GM12865 (cell line): ENCODE data around the gene IL32.
"Not testable (repeated sequence)": the region's sequence is repeated elsewhere in the genome, so short reads cannot be mapped to it uniquely, and the experiment has no call there.

Experiments
- DNase-seq: peaks from one replicate; pipeline ENCODE4 v3.0.0; 2010; ENCODE audit warnings: low read depth
- H3K4me3 ChIP-seq: 2 replicates; pipeline ENCODE4 v1.5.1; 2011; ENCODE audit warnings: mild to moderate bottlenecking, low read depth, low read length, control low read depth
- TF ChIP-seq, protein P1 (sequence below): IDR thresholded peaks from 2 replicates; pipeline ENCODE4 v1.5.1; 2011; ENCODE audit warnings: low read length, control low read depth, low read depth, inconsistent platforms; ENCODE audit not compliant: insufficient read depth; ENCODE audit errors: missing control alignments

IL32 gene

DNA sequence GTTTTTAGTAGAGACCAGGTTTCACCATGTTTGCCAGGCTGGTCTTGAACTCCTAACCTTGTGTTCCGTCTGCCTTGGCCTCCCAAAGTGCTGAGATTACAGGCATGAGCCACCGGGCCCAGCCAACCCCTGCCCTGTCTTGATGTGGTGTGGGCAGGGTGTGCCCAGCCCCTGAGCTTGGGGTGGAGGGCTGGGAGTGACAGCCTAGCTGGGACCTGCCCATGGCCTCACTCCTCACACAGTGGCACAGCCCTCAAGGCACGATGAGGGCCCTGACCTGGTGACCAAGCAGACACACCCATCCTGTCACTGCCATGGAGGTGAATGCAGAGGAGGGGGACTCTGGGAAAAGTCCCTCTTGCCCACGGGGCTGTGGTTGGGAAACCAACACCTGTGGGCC is 3.0 kb downstream of the IL32 start:
- H3K4me3 ChIP-seq: no peak overlapping the region
- TF ChIP-seq, protein P1, sequence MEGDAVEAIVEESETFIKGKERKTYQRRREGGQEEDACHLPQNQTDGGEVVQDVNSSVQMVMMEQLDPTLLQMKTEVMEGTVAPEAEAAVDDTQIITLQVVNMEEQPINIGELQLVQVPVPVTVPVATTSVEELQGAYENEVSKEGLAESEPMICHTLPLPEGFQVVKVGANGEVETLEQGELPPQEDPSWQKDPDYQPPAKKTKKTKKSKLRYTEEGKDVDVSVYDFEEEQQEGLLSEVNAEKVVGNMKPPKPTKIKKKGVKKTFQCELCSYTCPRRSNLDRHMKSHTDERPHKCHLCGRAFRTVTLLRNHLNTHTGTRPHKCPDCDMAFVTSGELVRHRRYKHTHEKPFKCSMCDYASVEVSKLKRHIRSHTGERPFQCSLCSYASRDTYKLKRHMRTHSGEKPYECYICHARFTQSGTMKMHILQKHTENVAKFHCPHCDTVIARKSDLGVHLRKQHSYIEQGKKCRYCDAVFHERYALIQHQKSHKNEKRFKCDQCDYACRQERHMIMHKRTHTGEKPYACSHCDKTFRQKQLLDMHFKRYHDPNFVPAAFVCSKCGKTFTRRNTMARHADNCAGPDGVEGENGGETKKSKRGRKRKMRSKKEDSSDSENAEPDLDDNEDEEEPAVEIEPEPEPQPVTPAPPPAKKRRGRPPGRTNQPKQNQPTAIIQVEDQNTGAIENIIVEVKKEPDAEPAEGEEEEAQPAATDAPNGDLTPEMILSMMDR: no peak
- no peak for DNase-seq

DNA sequence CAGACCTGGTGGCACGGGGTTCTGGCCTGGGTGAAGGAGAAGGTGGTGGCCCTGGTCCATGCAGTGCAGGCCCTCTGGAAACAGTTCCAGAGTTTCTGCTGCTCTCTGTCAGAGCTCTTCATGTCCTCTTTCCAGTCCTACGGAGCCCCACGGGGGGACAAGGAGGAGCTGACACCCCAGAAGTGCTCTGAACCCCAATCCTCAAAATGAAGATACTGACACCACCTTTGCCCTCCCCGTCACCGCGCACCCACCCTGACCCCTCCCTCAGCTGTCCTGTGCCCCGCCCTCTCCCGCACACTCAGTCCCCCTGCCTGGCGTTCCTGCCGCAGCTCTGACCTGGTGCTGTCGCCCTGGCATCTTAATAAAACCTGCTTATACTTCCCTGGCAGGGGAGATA is 3.7 kb downstream of the IL32 start:
- not testable (repeated sequence) for H3K4me3 ChIP-seq, DNase-seq

DNA sequence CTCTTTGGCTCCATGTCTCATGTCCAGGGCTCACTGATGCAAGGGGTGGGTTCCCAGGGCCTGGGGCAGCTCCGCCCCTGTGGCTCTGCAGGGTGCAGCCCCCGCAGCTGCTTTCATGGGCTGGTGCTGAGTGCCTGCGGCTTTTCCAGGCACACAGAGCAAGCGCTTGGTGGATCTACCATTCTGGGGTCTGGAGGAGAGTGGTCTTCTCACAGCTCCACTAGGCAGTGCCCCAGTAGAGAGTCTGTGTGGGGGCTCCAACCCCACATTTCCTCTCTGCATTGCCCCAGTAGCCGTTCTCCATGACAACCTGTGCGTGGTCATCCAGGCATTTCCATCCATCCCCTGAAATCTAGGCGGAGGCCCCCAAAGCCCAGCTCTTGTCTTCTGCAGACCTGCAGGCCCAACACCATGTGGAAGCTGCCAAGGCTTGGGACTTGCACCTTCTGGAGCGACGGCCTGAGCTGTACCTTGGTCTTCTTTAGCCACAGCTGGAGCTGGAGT is 5.2 kb downstream of the IL32 start:
- TF ChIP-seq, protein P1: no peak
- DNase-seq: no peak
- H3K4me3 ChIP-seq: no peak overlapping the region

DNA sequence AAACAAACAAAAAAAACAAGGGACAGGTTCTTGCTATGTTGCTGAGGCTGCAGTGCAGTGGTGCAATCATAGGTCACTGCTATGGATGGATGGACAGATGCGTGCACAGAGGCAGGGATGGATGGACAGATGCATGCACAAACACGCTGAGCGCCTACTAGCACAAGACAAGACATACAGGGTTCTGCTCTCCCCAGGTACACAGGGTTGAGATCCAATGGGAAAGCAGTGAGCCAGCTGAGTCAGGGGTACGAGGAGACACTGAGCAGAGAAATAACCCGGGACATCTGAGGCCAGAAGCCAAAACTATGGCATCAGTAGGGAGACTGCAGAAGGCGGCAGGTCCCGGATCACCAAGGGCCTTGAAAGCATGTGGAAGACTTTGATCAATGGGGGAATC is 6.2 kb downstream of the IL32 start:
- H3K4me3 ChIP-seq: no peak overlapping the region
- DNase-seq: no peak
- TF ChIP-seq, protein P1: no peak

DNA sequence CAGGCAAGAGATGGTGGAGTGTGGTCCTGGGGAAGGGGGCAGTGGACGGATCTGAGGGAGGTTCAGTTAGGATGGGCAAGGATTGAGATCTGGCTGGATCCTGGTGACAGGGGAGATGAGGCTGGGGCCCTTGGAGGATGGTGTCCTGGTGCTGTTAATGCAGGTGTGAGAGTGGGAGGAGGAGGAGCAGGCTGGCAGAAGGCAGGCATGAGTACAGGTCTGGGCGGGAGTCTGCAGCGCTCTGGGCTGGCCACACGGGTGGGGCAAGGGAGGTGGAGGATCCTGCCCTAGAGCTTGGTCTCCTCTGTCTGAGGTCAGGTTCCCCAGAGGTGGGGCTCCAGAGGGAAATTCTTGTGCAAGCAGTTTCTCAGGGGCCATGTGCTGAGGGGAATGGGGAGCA is 6.7 kb downstream of the IL32 start:
- H3K4me3 ChIP-seq, DNase-seq: not testable (repeated sequence)

DNA sequence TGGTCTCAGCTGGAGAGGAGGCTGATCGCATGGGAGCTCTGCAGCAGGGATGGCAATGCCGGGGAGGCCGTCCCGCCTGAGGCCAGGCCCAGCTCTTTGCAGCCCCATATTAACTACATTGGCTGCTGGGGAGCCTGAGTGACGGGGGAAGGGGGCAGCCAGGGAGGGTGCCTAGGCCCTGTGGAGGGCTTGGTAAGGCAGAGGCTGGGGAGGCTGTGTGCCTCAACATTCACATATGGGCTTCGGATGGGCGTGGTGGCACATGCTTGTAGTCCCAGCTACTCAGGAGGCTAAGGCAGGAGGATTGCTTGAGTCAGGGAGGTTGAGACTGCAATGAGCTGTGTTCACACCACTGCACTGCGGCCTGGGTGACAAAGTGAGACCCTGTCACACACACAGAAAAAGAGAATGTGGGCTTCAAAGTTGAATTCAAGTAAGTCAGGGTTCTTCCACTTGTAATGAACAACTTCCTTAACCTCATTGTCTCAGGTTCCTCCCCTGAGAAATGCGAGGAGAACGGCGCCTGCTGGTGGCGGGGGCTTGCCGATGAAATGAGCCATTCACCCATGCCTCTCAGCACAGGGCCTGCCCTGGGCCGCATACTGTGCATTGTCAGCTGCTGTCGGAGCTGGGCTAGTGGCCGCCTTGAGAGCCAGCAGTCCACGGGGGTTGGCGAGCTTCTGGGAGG is 7.3 kb downstream of the IL32 start:
- DNase-seq, H3K4me3 ChIP-seq: not testable (repeated sequence)

DNA sequence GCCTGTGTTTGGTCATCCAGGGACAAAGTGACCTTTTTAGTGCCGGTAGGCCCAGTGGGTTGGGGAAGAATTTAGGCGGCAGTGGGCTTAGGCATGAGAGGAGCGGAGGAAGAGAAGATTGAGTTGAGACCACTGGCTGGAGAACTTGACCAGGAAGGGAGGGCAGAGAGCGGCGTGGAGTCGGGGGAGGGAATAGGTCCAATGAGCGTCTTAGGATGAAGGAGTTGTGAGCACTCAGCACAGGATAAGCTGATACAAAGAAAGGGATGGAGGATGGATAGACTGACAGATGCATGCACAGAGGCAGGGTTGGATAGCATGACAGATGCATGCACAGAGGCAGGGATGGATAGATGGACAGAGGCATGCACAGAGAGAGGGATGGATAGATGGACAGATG is 8.0 kb downstream of the IL32 start:
- no peak for DNase-seq
- H3K4me3 ChIP-seq: no peak overlapping the region
- TF ChIP-seq, protein P1: no peak

DNA sequence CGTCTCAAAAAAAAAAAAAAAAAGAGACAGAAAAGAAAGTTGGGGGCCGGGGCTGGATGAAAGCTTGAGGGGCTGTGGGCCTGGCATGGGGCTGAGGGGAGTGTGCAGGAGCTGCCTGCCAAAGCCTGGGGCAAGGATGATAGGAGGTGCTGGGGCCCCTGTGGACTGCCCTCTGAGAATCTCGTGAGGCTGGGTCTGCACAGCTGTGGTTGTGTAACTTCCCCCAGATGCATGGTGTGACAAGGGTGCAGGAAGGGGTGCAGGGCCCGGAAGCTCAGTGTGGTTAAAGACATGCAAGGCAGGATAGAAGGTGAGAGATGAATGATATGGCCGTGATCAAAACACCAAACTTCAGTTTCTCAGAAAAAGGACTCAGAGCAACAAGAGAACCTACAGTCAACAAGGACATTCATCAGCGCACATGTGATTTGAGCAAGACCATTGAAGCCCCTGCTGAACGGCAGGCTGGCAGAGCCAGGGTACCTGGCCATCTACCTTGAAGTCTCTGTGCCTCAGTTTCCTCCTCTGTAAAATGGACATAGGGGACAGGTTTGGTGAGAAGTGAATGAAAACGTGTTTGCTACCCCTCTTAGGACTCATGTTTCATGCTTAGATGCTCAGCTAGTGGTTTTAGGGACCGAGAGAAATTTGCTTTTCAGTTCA is 9.6 kb downstream of the IL32 start:
- DNase-seq: peak; percentile 93
- peak overlapping the region; percentile 51 for H3K4me3 ChIP-seq
- TF ChIP-seq, protein P1: no peak
